K562 (cell line): ENCODE results near the gene PTCRA.

Experiments
- GTF2F1 ChIP-seq: IDR thresholded peaks from 2 replicates; pipeline ENCODE4 v1.6.1; 2011; ENCODE audit warnings: low read depth, low read length, improper control_type of control experiment
- HDAC6 ChIP-seq: IDR thresholded peaks from 2 replicates; pipeline ENCODE4 v1.6.1; 2012; ENCODE audit warnings: low read depth, mild to moderate bottlenecking, control low read depth, inconsistent platforms, low read length, moderate library complexity
- JUND ChIP-seq, 2 experiments: IDR thresholded peaks; 2 replicates in 1 of 2; 3 replicates in 1 of 2; pipeline ENCODE4 v1.6.1; 2011; ENCODE audit warnings: borderline replicate concordance in 2 of 2, low read depth in 2 of 2, low read length in 2 of 2, improper control_type of control experiment in 1 of 2, missing biosample characterization in 1 of 2, missing genetic modification characterization in 1 of 2, missing genetic modification reagents in 1 of 2
- MAFF ChIP-seq: IDR thresholded peaks from 2 replicates; pipeline ENCODE4 v1.6.1; 2012; ENCODE audit warnings: low read length, improper control_type of control experiment
- MTA1 ChIP-seq: fragments of 450-650 bp; IDR thresholded peaks from 2 replicates; pipeline ENCODE4 v1.6.1; 2017; ENCODE audit warnings: borderline replicate concordance
- SMAD3 ChIP-seq: fragments of 450-650 bp; formaldehyde crosslinking; conservative IDR thresholded peaks from 2 replicates; pipeline ENCODE4 v1.4.0; 2020; ENCODE audit warnings: mild to moderate bottlenecking
- ZNF12 ChIP-seq: sonication (generic); formaldehyde crosslinking; IDR thresholded peaks from 2 replicates; pipeline ENCODE4 v1.4.0; 2020; ENCODE audit warnings: mild to moderate bottlenecking, missing genetic modification reagents
- ZNF274 ChIP-seq: IDR thresholded peaks from 2 replicates; pipeline ENCODE4 v1.6.1; 2011; ENCODE audit warnings: low read depth, mild to moderate bottlenecking, low read length, moderate library complexity, borderline replicate concordance
- TF ChIP-seq, protein P1 (sequence below): sonication (generic); formaldehyde crosslinking; IDR thresholded peaks from 2 replicates; pipeline ENCODE4 v1.8.1; 2022; ENCODE audit warnings: missing genetic modification reagents
- TF ChIP-seq, protein P2 (sequence below), 3 experiments: IDR thresholded peaks in 2 of 3; conservative IDR thresholded peaks in 1 of 3; 2 replicates each; pipeline ENCODE4 v1.5.1; 2011 to 2012; ENCODE audit warnings: low read length in 3 of 3, mild to moderate bottlenecking in 3 of 3, control low read depth in 2 of 3, improper control_type of control experiment in 1 of 3, inconsistent platforms in 1 of 3, low read depth in 1 of 3, mixed read lengths in 1 of 3, moderate library complexity in 1 of 3; ENCODE audit not compliant: insufficient read depth in 2 of 3
- TF ChIP-seq, protein P3 (sequence below), 2 experiments: fragments of 250-450 bp in 1 of 2; fragments of 450-650 bp in 1 of 2; sonication (Bioruptor Pico) in 1 of 2; IDR thresholded peaks; 2 replicates each; pipeline versions ENCODE4 v1.6.1 to v1.8.0; 2016 to 2021; ENCODE audit warnings: mild to moderate bottlenecking in 2 of 2, moderate library complexity in 2 of 2, missing compliant biosample characterization in 1 of 2, missing genetic modification characterization in 1 of 2
- TF ChIP-seq, protein P4 (sequence below): IDR thresholded peaks from 3 replicates; pipeline ENCODE4 v1.6.1; 2011; ENCODE audit warnings: borderline replicate concordance, mild to moderate bottlenecking, moderate library complexity; ENCODE audit not compliant: insufficient read length; ENCODE audit errors: extremely low read depth

DNA sequence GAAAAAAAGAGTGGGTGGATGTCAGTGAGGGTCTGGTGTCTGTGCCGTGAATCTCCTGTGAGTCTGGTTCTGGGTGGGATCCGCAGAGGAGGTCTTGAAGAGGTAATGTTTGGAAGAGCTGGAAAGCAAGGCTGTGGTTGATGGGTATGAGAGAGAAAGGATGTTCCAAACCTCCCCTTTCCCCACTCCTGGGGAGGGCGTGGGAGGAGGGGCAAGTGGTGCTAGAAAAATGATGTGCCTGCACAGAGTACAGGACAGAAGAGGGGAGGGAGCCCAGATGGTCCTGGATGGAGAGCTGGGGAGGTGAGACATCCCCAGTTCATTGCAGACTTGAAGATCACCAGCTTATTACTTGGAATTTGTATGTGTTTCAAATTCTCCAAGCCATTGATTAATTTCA, 16.6 kb downstream of the PTCRA start:
- TF ChIP-seq SMAD3 (CRISPR knock-in tag) (no peak), ZNF12 (no peak), MAFF (no peak), JUND (IDR thresholded peaks at IDR 0.05; ENCODE audit: borderline replicate concordance, low read depth, low read length) (no peak), JUND (tag; IDR thresholded peaks at IDR 0.05; ENCODE audit: borderline replicate concordance, low read depth, low read length) (no peak), GTF2F1 (no peak), MTA1 (no peak), ZNF274 (no peak), HDAC6 (no peak)
- TF ChIP-seq, protein P1, sequence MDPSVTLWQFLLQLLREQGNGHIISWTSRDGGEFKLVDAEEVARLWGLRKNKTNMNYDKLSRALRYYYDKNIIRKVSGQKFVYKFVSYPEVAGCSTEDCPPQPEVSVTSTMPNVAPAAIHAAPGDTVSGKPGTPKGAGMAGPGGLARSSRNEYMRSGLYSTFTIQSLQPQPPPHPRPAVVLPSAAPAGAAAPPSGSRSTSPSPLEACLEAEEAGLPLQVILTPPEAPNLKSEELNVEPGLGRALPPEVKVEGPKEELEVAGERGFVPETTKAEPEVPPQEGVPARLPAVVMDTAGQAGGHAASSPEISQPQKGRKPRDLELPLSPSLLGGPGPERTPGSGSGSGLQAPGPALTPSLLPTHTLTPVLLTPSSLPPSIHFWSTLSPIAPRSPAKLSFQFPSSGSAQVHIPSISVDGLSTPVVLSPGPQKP (CRISPR knock-in tag): no peak
- TF ChIP-seq, protein P2, sequence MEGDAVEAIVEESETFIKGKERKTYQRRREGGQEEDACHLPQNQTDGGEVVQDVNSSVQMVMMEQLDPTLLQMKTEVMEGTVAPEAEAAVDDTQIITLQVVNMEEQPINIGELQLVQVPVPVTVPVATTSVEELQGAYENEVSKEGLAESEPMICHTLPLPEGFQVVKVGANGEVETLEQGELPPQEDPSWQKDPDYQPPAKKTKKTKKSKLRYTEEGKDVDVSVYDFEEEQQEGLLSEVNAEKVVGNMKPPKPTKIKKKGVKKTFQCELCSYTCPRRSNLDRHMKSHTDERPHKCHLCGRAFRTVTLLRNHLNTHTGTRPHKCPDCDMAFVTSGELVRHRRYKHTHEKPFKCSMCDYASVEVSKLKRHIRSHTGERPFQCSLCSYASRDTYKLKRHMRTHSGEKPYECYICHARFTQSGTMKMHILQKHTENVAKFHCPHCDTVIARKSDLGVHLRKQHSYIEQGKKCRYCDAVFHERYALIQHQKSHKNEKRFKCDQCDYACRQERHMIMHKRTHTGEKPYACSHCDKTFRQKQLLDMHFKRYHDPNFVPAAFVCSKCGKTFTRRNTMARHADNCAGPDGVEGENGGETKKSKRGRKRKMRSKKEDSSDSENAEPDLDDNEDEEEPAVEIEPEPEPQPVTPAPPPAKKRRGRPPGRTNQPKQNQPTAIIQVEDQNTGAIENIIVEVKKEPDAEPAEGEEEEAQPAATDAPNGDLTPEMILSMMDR (IDR thresholded peaks at IDR 0.05 in 2 of 3, conservative IDR thresholded peaks at IDR 0.05 in 1 of 3; ENCODE audit: insufficient read depth in 2 of 3, low read depth in 1 of 3, low read length in 3 of 3): no peak
- TF ChIP-seq, protein P3, sequence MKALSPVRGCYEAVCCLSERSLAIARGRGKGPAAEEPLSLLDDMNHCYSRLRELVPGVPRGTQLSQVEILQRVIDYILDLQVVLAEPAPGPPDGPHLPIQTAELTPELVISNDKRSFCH (CRISPR knock-in tag; IDR thresholded peaks at IDR 0.05): no peak
- TF ChIP-seq, protein P3 (tag; IDR thresholded peaks at IDR 0.05): no peak
- TF ChIP-seq, protein P4, sequence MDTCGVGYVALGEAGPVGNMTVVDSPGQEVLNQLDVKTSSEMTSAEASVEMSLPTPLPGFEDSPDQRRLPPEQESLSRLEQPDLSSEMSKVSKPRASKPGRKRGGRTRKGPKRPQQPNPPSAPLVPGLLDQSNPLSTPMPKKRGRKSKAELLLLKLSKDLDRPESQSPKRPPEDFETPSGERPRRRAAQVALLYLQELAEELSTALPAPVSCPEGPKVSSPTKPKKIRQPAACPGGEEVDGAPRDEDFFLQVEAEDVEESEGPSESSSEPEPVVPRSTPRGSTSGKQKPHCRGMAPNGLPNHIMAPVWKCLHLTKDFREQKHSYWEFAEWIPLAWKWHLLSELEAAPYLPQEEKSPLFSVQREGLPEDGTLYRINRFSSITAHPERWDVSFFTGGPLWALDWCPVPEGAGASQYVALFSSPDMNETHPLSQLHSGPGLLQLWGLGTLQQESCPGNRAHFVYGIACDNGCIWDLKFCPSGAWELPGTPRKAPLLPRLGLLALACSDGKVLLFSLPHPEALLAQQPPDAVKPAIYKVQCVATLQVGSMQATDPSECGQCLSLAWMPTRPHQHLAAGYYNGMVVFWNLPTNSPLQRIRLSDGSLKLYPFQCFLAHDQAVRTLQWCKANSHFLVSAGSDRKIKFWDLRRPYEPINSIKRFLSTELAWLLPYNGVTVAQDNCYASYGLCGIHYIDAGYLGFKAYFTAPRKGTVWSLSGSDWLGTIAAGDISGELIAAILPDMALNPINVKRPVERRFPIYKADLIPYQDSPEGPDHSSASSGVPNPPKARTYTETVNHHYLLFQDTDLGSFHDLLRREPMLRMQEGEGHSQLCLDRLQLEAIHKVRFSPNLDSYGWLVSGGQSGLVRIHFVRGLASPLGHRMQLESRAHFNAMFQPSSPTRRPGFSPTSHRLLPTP: no peak
